ENCODE measurements around the gene CFAP43.

Gene CFAP43

GRCh38 chr10:104099269-104099668 is 132.9 kb downstream of the CFAP43 start:
- no peak for DNase-seq (ENCODE audit: low read depth in 2 of 2)

DNA sequence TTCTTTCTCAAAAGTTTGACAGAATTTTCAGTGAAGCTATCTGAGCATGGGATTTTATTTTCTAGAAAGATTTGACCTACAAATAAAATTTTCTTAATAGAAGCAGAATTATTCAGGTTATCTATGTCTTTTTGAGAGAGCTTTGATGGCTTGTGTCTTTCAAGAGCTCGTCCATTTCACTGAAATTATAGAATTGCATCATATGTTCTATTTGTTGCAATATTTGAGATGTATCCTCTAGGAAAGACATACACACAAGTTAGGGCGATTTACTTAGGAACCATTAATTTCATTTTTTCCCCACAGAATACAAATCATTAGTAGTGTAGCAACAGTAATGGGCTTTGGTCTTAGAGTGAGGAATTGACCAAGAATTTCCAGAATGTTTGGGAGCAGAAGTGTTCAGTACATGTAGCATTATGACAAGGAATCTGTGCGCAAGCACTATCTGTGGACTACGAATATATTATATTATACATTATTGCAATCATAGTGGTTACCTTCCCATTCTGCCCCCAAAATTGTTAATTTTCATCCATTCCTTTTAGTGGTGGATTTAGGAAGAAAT is 133.7 kb downstream of the CFAP43 start:
- DNase-seq (ENCODE audit: low read depth in 2 of 2), result no peak

DNA sequence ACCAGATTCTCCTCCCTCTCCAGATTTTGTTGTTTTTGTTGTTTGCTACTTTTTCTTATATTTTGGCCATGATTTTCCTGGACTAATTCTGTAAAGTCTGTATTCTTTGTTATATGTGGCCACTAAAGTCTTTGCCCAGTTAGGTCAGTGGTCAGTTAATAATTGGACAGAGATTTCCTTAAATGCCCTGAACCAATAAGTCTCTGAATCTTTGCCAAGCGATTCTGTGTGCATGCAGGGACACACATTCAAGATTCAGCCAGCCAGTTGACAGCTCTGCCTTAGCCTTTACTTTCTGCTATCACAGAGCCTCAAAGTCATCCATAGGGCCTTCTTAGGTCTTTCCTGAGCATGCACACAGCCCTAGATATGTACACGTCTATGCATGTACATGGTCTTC is 135.5 kb downstream of the CFAP43 start:
- DNase-seq (ENCODE audit: low read depth in 2 of 2), result no peak

GRCh38 chr10:104092749-104093148 is 139.4 kb downstream of the CFAP43 start:
- DNase-seq (ENCODE audit: low read depth in 2 of 2), result no peak

DNA sequence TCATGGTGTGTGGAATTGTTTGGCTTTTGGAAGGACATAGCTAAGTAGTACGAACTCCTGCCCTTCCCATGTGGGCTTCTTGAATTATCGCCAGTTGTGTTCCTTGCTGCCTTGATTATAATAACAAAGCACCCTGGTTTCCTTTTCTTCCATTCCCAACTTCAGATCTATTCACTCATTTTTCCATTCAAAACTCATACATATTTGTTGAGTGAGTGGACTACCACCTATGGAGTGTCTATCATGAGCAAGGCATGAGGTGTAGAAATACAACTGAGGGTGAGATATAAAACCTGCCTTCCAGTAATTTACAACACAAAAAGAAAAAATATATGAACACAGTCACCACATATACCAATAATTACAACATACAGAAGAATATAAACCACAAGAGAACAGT is 141.6 kb downstream of the CFAP43 start:
- no peak for DNase-seq (ENCODE audit: low read depth in 2 of 2)

- DNase-seq (ENCODE audit: low read depth in 2 of 2), result no peak
Measured at GRCh38 chr10:104089621-104090020, 142.5 kb downstream of the CFAP43 start.

GRCh38 chr10:104088239-104088638 is 143.9 kb downstream of the CFAP43 start:
- DNase-seq (ENCODE audit: low read depth in 2 of 2), result no peak

GRCh38 chr10:104085801-104086400 is 146.3 kb downstream of the CFAP43 start, which contains the start of gene COL17A1:
Gene COL17A1, minus strand, starts transcription at chr10:104085880. Its CDS starts 5,207 bp downstream, at chr10:104080673.
- DNase-seq (ENCODE audit: low read depth in 2 of 2), result no peak

- DNase-seq (ENCODE audit: low read depth in 2 of 2), result no peak
Measured at GRCh38 chr10:104084482-104085142, 147.6 kb downstream of the CFAP43 start.

DNA sequence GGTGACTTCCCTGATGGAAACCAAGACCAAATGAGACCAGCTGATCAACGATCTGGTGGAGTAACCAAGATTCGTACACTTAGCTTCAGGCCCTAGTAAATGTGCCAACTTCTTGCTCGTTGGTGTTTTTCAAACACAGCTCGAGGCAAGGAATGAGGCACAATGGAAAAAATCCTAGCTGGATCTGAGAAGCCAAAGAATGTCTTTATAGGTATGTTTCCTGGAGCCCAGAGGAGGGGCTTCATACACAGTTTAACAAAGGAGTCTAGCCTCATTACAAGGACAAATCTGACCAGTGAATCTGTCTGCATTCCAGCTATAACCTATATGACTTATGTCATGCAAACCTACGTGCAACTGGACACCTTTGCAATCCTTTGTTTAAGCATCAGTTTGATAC is 150.2 kb downstream of the CFAP43 start:
- no peak for DNase-seq (ENCODE audit: low read depth in 2 of 2)

GRCh38 chr10:104080762-104081161 is 151.4 kb downstream of the CFAP43 start:
- DNase-seq (ENCODE audit: low read depth in 2 of 2), result no peak
